NCI-H2171 (cell line): ENCODE measurements around the gene NAT14.
"Not testable (repeated sequence)": the region's sequence is repeated elsewhere in the genome, so short reads cannot be mapped to it uniquely, and the experiment has no call there.

Experiments
- DNase-seq: peaks from one replicate; lab custom pipeline; 2025; lab: John Stamatoyannopoulos, UW

Gene NAT14

GRCh38 chr19:55486971-55487923 lies 2.3 kb downstream of the NAT14 start:
- DNase-seq = no peak

- no peak for DNase-seq
These were observed 3.1 kb downstream of the NAT14 start, which contains the start of gene SSC5D for GRCh38 chr19:55487924-55488687. Gene SSC5D, plus strand, starts transcription at chr19:55488436. Its CDS starts 154 bp downstream, at chr19:55488590.

GRCh38 chr19:55488986-55489710 lies 4.2 kb downstream of the NAT14 start:
- no peak for DNase-seq

GRCh38 chr19:55489711-55490477 lies 4.9 kb downstream of the NAT14 start:
- no peak for DNase-seq

- no peak for DNase-seq
These were observed 5.8 kb downstream of the NAT14 start for GRCh38 chr19:55490478-55491432.

GRCh38 chr19:55491546-55492360 lies 6.8 kb downstream of the NAT14 start:
- DNase-seq = no peak

GRCh38 chr19:55492362-55492944 lies 7.5 kb downstream of the NAT14 start:
- no peak for DNase-seq

GRCh38 chr19:55493052-55493644 lies 8.2 kb downstream of the NAT14 start:
- no peak for DNase-seq

GRCh38 chr19:55493645-55494171 lies 8.7 kb downstream of the NAT14 start:
- no peak for DNase-seq

- DNase-seq = no peak
These were observed 9.3 kb downstream of the NAT14 start for GRCh38 chr19:55494172-55494761.

GRCh38 chr19:55495646-55496349 lies 10.8 kb downstream of the NAT14 start:
- no peak for DNase-seq

- not testable (repeated sequence) for DNase-seq
These were observed 11.8 kb downstream of the NAT14 start for GRCh38 chr19:55496820-55497219.

GRCh38 chr19:55497763-55498162 lies 12.8 kb downstream of the NAT14 start:
- DNase-seq = no peak

- DNase-seq = no peak
These were observed 13.4 kb downstream of the NAT14 start for GRCh38 chr19:55498246-55498840.

- DNase-seq = no peak
These were observed 15.5 kb downstream of the NAT14 start for GRCh38 chr19:55500368-55500952.

GRCh38 chr19:55502197-55502952 lies 17.4 kb downstream of the NAT14 start:
- no peak for DNase-seq
